ENCODE data around the gene TRMT61A. TPM values are rescaled to one million over a fixed set of nuclear protein-coding genes. Genes with fewer than 3 reads are reported as not detected.

The TRMT61A gene
- total and polyA plus RNA-seq, 2 of the 13 experiments (the other 11 are each of a cell fraction or from before 2014, with no cell fraction given) = 6.5 to 13.6 TPM

- peak; percentile 51; the same call in 1 of the 2 replicates for TF ChIP-seq TFDP1 (CRISPR knock-in tag; IDR thresholded peaks at IDR 0.05; ENCODE audit: borderline replicate concordance)
- TF ChIP-seq ZFP82 (CRISPR knock-in tag; IDR thresholded peaks at IDR 0.05; ENCODE audit: borderline replicate concordance) = peak; percentile 12; the same call in 1 of the 2 replicates
- 0 out of 2 replicates have a peak, but pooled peaks have one; percentile 17 for TF ChIP-seq ZBTB7A (CRISPR knock-in tag; IDR thresholded peaks at IDR 0.05)
- TF ChIP-seq PHF8 (CRISPR knock-in tag; IDR thresholded peaks at IDR 0.05) = peak; percentile 52
- peak; percentile 11 for TF ChIP-seq AGO1 (IDR thresholded peaks at IDR 0.05; ENCODE audit: low read depth, low read length, poor library complexity, severe bottlenecking)
- TF ChIP-seq DNMT1 (CRISPR knock-in tag; IDR thresholded peaks at IDR 0.05) = no peak
- peak; percentile 53; the same call in 1 of the 2 replicates for TF ChIP-seq NFKB2 (CRISPR knock-in tag; IDR thresholded peaks at IDR 0.05; ENCODE audit: borderline replicate concordance)
- TF ChIP-seq IRX3 (CRISPR knock-in tag; IDR thresholded peaks at IDR 0.05; ENCODE audit: borderline replicate concordance, low read depth) = no peak
- TF ChIP-seq ZNF737 (CRISPR knock-in tag; IDR thresholded peaks at IDR 0.05; ENCODE audit: borderline replicate concordance) = no peak
- peak; percentile 29; the same call in 1 of the 2 replicates for TF ChIP-seq ZFX (CRISPR knock-in tag; IDR thresholded peaks at IDR 0.05; ENCODE audit: low read depth)
- TF ChIP-seq NR0B2 (CRISPR knock-in tag; IDR thresholded peaks at IDR 0.05) = 0 out of 2 replicates have a peak, but pooled peaks have one; percentile 39
- no peak for TF ChIP-seq ZEB1 (IDR thresholded peaks at IDR 0.05; ENCODE audit: insufficient replicate concordance, low read depth)
- no peak for TF ChIP-seq ZNF816 (CRISPR knock-in tag; IDR thresholded peaks at IDR 0.05; ENCODE audit: borderline replicate concordance)
- TF ChIP-seq CREM (IDR thresholded peaks at IDR 0.05) = no peak
- TF ChIP-seq CREM (CRISPR knock-in tag; IDR thresholded peaks at IDR 0.05) = no peak
- TF ChIP-seq MATR3 (CRISPR knock-in tag; IDR thresholded peaks at IDR 0.05) = no peak
- TF ChIP-seq MYC (CRISPR knock-in tag; IDR thresholded peaks at IDR 0.05; ENCODE audit: borderline replicate concordance) = peak; percentile 49; the same call in 1 of the 2 replicates
- peak; percentile 55 for TF ChIP-seq AGO2 (optimal IDR thresholded peaks at IDR 0.05; ENCODE audit: low read depth, low read length)
- peak; percentile 18; the same call in 1 of the 2 replicates for TF ChIP-seq ZNF768 (CRISPR knock-in tag; IDR thresholded peaks at IDR 0.05)
Observed at GRCh38 chr14:103521951-103522563, 6.9 kb upstream of the TRMT61A start (continued).
